ENCODE measurements around the gene LAP3. TPM values are rescaled to one million over a fixed set of nuclear protein-coding genes. Genes with fewer than 3 reads are reported as not detected.

The LAP3 gene
- polyA plus RNA-seq, 3 donors = 98.3 to 127 (median 108) TPM

DNA sequence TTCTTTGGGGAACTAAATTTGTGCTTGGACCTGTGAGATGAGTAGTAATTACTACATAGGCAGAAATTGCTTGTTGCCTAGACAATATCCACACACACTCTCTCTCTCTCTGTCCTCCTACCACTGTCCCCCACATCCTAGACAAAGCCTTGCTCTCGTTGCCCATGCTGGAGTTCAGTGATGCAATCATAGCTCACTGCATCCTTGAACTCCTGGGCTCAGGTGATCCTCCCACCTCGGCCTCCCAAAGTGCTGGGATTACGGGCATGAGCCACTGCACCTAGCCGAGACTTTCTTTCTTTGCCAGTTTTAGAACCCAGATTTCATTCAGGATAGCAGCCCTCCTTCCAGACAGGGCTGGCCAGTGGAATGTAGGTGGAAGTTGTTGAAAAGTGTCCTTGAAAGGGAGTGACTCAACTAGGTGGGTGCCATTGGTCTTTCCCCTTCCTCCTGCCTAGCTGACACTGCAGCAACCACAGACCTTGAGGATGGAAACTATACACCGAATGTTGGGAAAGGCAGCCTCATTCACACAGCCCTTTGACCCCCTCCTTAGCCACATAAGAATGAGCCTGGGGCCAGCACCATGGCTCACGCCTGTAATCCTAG lies 16.8 kb upstream of the LAP3 start:
- Histone ChIP-seq H3K9ac (ENCODE audit: insufficient read depth, low read length, poor library complexity, severe bottlenecking) (no peak overlapping the region), H3K36me3 (replicated peaks in 1 of 2; ENCODE audit: control insufficient read depth in 1 of 2, insufficient read depth in 2 of 2, low read length in 2 of 2) (no peaks in the 10 kb centered on the region), H4K20me1 (ENCODE audit: insufficient read depth, low read length) (no peaks in the 10 kb centered on the region), H3K4me3 (replicated peaks in 1 of 3; ENCODE audit: low read depth in 2 of 3, low read length in 3 of 3) (no peak overlapping the region), H3K4me2 (replicated peaks; ENCODE audit: extremely low read depth, low read length, poor library complexity, severe bottlenecking) (no peak overlapping the region), H2AFZ (ENCODE audit: insufficient read depth, low read depth, low read length, poor library complexity, severe bottlenecking) (no peak overlapping the region), H3K9me3 (replicated peaks in 1 of 2; ENCODE audit: control insufficient read depth in 1 of 2, insufficient read depth in 1 of 2, low read length in 2 of 2) (no peaks in the 10 kb centered on the region), H3K27ac (ENCODE audit: low read depth in 1 of 2, low read length in 2 of 2) (no peak overlapping the region), H3K79me2 (ENCODE audit: insufficient read depth, low read length) (no peaks in the 10 kb centered on the region), H3K4me1 (ENCODE audit: control insufficient read depth in 1 of 2, insufficient read depth in 2 of 2, low read length in 2 of 2) (no peaks in the 10 kb centered on the region), H3K27me3 (ENCODE audit: control insufficient read depth in 2 of 2, insufficient read depth in 2 of 2, low read length in 2 of 2) (no peaks in the 10 kb centered on the region)
- TF ChIP-seq CTCF (IDR thresholded peaks at IDR 0.05) = no peak
- Mint-ChIP-seq H3K27ac (peak overlapping the region in 1 of 7 donors; percentile 88), H3K4me1 (no peaks in the 10 kb centered on the region), H3K27me3 (ENCODE audit: low read depth in 3 of 3) (peaks cover 1 to 8% (median 3%) of the 10 kb centered on the region in 3 donors), H3K4me3 (no peak overlapping the region), H3K9me3 (no peaks in the 10 kb centered on the region), H3K36me3 (no peaks in the 10 kb centered on the region)
- intact Hi-C loops (cut with micrococcal nuclease) = no loop called here
- DNase-seq = no peak
- 83% methylated on average over 3 of the region's 6 CpGs for WGBS (ENCODE audit: insufficient coverage)

DNA sequence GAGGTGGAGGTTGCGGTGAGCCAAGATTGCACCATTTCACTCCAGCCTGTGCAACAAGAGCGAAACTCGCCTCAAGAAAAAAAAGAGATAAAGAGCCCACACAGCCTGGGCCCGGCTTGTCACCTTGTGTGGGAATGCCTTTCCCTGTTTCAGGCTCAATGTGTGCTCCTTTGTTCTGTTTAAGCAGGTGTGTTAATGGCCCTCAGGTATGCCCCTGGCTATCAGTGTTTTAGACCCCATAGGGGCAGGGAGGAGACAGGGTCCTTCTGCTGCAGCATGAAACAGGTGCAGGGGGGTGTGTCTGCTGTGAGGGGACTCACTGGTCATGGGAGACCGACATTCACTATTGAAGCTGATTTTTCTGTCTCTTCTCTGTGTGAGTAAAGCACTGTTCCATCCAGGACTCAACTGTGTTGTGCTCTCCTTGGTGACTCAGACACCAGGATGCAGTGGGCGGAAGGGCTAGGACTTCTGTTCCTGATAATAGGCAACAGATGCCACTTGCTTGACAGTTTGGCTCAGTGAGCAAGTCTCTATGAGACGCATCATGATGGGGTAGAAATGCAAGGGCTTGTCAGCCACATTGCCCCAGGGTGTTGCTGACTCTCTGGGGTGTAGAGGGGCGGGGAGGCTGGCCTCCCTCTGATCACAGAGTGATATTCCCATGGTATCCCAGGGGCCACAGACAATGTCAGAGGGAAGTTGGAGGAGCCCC lies 15.6 kb upstream of the LAP3 start:
- TF ChIP-seq CTCF (IDR thresholded peaks at IDR 0.05) = no peak
- DNase-seq = no peak
- no peaks in the 10 kb centered on the region for H3K4me1 Mint-ChIP-seq
- no peak overlapping the region for H3K4me2 ChIP-seq (replicated peaks; ENCODE audit: extremely low read depth, low read length, poor library complexity, severe bottlenecking)
- no peaks in the 10 kb centered on the region for H3K27me3 ChIP-seq (ENCODE audit: control insufficient read depth in 2 of 2, insufficient read depth in 2 of 2, low read length in 2 of 2)
- H3K9me3 ChIP-seq (replicated peaks in 1 of 2; ENCODE audit: control insufficient read depth in 1 of 2, insufficient read depth in 1 of 2, low read length in 2 of 2) = no peaks in the 10 kb centered on the region
- intact Hi-C loops (cut with micrococcal nuclease) = no loop called here
- H3K9me3 Mint-ChIP-seq = no peaks in the 10 kb centered on the region
- no peak overlapping the region for H2AFZ ChIP-seq (ENCODE audit: insufficient read depth, low read depth, low read length, poor library complexity, severe bottlenecking)
- no peak overlapping the region for H3K4me3 ChIP-seq (replicated peaks in 1 of 3; ENCODE audit: low read depth in 2 of 3, low read length in 3 of 3)
- no peak overlapping the region for H3K27ac ChIP-seq (ENCODE audit: low read depth in 1 of 2, low read length in 2 of 2)
- H3K36me3 Mint-ChIP-seq = no peaks in the 10 kb centered on the region
- H3K4me1 ChIP-seq (ENCODE audit: control insufficient read depth in 1 of 2, insufficient read depth in 2 of 2, low read length in 2 of 2) = no peaks in the 10 kb centered on the region
- no peak overlapping the region for H3K27ac Mint-ChIP-seq
- H3K27me3 Mint-ChIP-seq (ENCODE audit: low read depth in 3 of 3) = peaks cover 1 to 7% (median 2%) of the 10 kb centered on the region in 3 donors
- 94% methylated on average over 5 of the region's 8 CpGs for WGBS (ENCODE audit: insufficient coverage)
- H3K36me3 ChIP-seq (replicated peaks in 1 of 2; ENCODE audit: control insufficient read depth in 1 of 2, insufficient read depth in 2 of 2, low read length in 2 of 2) = no peaks in the 10 kb centered on the region
- H3K79me2 ChIP-seq (ENCODE audit: insufficient read depth, low read length) = no peaks in the 10 kb centered on the region
- H3K4me3 Mint-ChIP-seq = no peak overlapping the region
- no peaks in the 10 kb centered on the region for H4K20me1 ChIP-seq (ENCODE audit: insufficient read depth, low read length)
- H3K9ac ChIP-seq (ENCODE audit: insufficient read depth, low read length, poor library complexity, severe bottlenecking) = no peak overlapping the region

All from CD14-positive monocyte (primary cell).